ENCODE results near the gene ABL1. TPM values are rescaled to one million over a fixed set of nuclear protein-coding genes. Genes with fewer than 3 reads are reported as not detected.

ABL1 gene
- total RNA-seq, 4 donors from 2014 or later = 58.0 to 105 (median 78.6) TPM

DNA sequence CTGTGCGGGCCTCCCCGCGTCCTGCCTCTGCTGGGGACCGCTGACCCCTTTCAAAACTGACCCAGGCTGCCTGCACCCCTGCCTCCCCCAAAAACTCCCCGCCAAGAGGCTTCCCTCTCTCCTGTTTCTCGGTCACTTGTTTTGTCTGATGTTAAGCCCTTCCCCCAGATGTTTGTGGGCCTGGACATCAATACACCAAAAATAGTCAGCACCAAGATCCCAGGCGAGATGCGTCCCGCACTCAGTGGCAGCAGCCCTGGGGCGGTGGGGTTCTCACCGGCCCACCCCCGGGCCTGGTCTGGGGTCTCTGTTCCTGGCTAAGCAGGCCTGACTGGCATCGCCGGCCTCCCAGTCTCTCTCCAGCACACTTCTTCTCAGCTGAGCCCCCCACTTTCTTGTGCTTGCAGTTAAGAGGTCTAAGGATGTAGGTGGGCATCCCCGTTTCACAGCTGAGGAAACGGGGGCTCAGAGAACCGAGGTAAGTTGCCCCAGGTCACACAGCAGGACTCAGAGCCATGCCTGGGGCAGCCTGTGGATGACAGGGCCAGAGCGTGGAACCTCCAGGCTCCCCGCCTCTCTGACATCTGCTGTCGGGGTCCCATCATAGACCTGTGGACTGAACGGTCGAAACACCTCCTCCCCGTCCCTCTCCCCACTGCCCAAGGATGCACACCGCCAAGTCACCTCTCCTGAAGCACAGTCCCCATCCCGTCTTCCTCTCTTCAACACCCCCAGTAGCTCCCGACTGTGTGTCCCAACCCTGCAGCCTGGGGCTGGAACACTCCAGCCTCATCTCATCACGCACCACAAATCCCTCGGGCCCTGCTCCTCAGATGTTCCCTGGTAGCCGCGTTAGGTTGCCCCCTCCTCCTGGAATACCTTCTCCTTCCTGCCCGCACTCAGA lies 87.2 kb downstream of the ABL1 start:
- 69 to 77% methylated on average over 31 of the region's 31 CpGs for WGBS, 2 donors

DNA sequence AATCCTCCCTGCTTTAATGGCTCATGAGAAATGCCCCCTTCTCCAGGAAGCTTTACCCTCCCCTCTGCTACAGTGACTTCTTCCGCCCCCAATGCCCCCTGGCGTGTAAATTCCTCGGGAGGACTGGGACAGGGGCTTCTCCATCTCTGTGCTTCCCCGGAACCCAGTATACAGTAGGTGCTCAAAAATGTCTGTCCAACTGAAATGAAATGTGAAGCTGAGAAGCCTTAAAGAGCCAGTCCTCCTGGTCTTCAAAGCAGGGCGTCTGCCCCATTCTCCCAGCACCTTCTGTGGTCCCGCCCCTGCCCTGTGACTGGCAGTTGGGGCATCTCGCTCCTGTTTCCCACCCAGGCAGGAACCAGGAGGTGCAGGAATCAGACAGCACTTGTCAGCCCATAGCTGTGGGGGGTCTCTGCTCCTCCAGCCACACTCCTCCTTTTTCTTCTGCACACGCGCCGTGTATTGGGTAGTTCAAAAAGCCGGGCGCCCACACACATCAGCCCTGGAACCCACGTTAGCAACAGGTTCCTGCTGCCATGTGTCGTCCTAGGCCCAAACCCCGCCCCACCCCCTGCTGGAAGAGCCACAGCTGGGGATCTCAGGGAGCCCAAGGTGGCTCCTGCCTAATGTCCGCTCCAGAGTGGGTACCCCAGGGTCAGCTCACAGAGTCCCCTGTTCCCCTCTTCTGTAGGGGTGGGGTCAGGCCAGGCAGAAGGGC lies 88.0 kb downstream of the ABL1 start:
- no peak for DNase-seq (ENCODE audit: low spot score in 2 of 2)
- Histone ChIP-seq H3K27ac (no peak overlapping the region), H3K4me1 (no peaks in the 10 kb centered on the region), H3K36me3 (no peaks in the 10 kb centered on the region), H3K27me3 (peaks cover 0 to 77% of the 10 kb centered on the region in 2 donors), H3K4me3 (no peak overlapping the region), H3K9me3 (no peaks in the 10 kb centered on the region)
- no peak for TF ChIP-seq EP300 (IDR thresholded peaks at IDR 0.05)
- TF ChIP-seq POLR2A (IDR thresholded peaks at IDR 0.05) = no peak
- TF ChIP-seq, protein P1, sequence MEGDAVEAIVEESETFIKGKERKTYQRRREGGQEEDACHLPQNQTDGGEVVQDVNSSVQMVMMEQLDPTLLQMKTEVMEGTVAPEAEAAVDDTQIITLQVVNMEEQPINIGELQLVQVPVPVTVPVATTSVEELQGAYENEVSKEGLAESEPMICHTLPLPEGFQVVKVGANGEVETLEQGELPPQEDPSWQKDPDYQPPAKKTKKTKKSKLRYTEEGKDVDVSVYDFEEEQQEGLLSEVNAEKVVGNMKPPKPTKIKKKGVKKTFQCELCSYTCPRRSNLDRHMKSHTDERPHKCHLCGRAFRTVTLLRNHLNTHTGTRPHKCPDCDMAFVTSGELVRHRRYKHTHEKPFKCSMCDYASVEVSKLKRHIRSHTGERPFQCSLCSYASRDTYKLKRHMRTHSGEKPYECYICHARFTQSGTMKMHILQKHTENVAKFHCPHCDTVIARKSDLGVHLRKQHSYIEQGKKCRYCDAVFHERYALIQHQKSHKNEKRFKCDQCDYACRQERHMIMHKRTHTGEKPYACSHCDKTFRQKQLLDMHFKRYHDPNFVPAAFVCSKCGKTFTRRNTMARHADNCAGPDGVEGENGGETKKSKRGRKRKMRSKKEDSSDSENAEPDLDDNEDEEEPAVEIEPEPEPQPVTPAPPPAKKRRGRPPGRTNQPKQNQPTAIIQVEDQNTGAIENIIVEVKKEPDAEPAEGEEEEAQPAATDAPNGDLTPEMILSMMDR (IDR thresholded peaks at IDR 0.05) = no peak
- 70 to 72% methylated on average over 15 to 16 of the region's 16 CpGs for WGBS, 2 donors

More for the DNA sequence above, 87.2 kb downstream of the ABL1 start:
- Histone ChIP-seq H3K9me3 (no peaks in the 10 kb centered on the region), H3K27me3 (peaks cover 0 to 85% of the 10 kb centered on the region in 2 donors), H3K36me3 (no peaks in the 10 kb centered on the region), H3K27ac (no peak overlapping the region), H3K4me3 (no peak overlapping the region), H3K4me1 (no peaks in the 10 kb centered on the region)
- TF ChIP-seq, protein P1 (IDR thresholded peaks at IDR 0.05) = no peak
- TF ChIP-seq POLR2A (IDR thresholded peaks at IDR 0.05) = no peak
- TF ChIP-seq EP300 (IDR thresholded peaks at IDR 0.05) = no peak
- DNase-seq (ENCODE audit: low spot score in 2 of 2) = no peak

DNA sequence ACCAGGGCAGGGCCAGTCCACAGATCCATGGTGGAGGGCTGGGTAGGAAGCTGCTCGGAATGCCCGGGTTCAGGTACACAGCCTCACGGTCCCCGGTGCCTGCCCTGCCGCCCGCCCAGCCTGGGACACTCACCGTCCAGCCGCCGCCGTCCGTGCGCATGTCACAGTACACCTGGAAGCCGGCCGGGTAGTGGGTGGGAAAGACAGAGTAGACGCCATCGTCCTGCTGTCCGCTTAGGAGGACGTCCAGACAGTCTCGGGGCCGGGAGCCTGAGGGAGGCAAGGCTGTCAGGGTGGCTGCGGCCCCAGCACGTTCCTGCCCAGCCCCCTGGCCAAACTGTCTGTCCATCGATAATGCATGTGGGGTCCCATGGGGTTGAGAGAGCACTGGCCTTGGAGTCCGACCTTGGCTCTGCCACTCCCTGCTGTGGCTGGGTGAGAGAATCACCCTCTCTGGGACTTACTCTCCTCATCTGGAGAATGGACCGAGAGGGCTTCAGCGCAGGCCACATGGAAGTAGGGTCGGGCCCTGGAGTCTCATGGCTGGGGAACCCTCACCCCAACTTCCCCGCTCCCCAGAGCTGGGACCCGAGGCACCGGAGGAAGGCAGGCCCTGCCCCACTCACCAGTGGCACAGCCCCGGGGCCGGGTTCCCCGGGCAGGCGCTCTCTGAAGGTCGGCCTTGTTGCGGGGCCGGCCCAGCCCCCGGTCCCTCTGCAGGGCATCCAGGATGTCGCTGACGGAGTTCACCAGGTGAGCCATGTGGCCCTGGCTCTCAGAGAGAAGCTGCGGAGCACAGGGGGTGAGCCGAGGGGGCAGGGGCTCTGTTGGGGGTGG lies 88.8 kb downstream of the ABL1 start:
- H3K27ac ChIP-seq = no peak overlapping the region
- H3K36me3 ChIP-seq = no peaks in the 10 kb centered on the region
- no peaks in the 10 kb centered on the region for H3K4me1 ChIP-seq
- no peak for DNase-seq (ENCODE audit: low spot score in 2 of 2)
- no peak overlapping the region for H3K4me3 ChIP-seq
- TF ChIP-seq POLR2A (IDR thresholded peaks at IDR 0.05) (no peak), EP300 (IDR thresholded peaks at IDR 0.05) (no peak)
- TF ChIP-seq, protein P1 (IDR thresholded peaks at IDR 0.05) = no peak
- H3K27me3 ChIP-seq = peaks cover 0 to 70% of the 10 kb centered on the region in 2 donors
- WGBS, 2 donors = 84 to 86% methylated on average over 28 to 32 of the region's 42 CpGs
- no peaks in the 10 kb centered on the region for H3K9me3 ChIP-seq

DNA sequence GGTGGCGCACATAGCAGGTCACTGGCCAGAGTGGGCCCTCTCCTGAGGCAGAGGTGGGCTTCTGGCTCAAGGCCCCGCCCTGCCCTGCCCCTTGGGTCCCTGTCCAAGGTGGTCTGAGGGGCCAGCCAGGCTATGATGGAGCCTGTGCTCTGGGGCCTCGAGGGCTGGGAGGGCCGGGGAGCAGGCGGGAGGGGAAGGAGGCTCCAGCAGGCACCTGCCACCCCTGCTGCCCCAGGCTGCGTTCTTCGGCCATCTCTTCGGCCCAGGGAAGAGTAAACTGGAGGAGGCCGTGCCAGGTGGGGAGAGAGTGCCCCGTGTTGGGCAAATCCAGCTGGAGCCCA lies 89.4 kb downstream of the ABL1 start:
- Histone ChIP-seq H3K27me3 (peaks cover 0 to 68% of the 10 kb centered on the region in 2 donors), H3K36me3 (no peaks in the 10 kb centered on the region), H3K4me1 (no peaks in the 10 kb centered on the region), H3K9me3 (no peaks in the 10 kb centered on the region), H3K27ac (no peak overlapping the region), H3K4me3 (no peak overlapping the region)
- WGBS, 2 donors = 64 to 74% methylated on average over 8 to 10 of the region's 10 CpGs
- DNase-seq (ENCODE audit: low spot score in 2 of 2) = no peak
- TF ChIP-seq, protein P1 (IDR thresholded peaks at IDR 0.05) = no peak
- TF ChIP-seq EP300 (IDR thresholded peaks at IDR 0.05) (no peak), POLR2A (IDR thresholded peaks at IDR 0.05) (no peak)
